Measurements from ENCODE around the gene PUS10.

- TF ChIP-seq CEBPB (IDR thresholded peaks at IDR 0.05; ENCODE audit: borderline replicate concordance, low read depth, low read length) (no peak), SMAD1 (CRISPR knock-in tag; IDR thresholded peaks at IDR 0.05; ENCODE audit: borderline replicate concordance, low read depth) (no peak), ZNF282 (IDR thresholded peaks at IDR 0.05; ENCODE audit: partially characterized antibody) (no peak), HOXA3 (CRISPR knock-in tag; IDR thresholded peaks at IDR 0.05) (no peak), ZNF513 (CRISPR knock-in tag; conservative IDR thresholded peaks at IDR 0.05) (no peak), JUNB (CRISPR knock-in tag; IDR thresholded peaks at IDR 0.05; ENCODE audit: borderline replicate concordance) (no peak), ARNTL (CRISPR knock-in tag; IDR thresholded peaks at IDR 0.05) (no peak), STAT5B (CRISPR knock-in tag; IDR thresholded peaks at IDR 0.05) (no peak), ZBTB49 (CRISPR knock-in tag; IDR thresholded peaks at IDR 0.05; ENCODE audit: borderline replicate concordance) (no peak), CENPT (CRISPR knock-in tag; IDR thresholded peaks at IDR 0.05; ENCODE audit: low read depth) (no peak), RNF2 (conservative IDR thresholded peaks at IDR 0.05; ENCODE audit: low read depth) (no peak), ZNF280D (CRISPR knock-in tag; IDR thresholded peaks at IDR 0.05) (no peak)
Measured at GRCh38 chr2:60965499-60965785, 52.6 kb downstream of the PUS10 start.

All from HepG2 (cell line).